GM12872 (cell line): ENCODE results near the gene GRIN1.

Source experiments
- CTCF ChIP-seq: IDR thresholded peaks from 3 replicates; pipeline ENCODE4 v1.5.1; 2011; ENCODE audit warnings: low read depth, mild to moderate bottlenecking, low read length, moderate library complexity; ENCODE audit not compliant: insufficient read depth

Gene GRIN1

GRCh38 chr9:137109250-137110146, 29.5 kb upstream of the GRIN1 start:
- no peak for TF ChIP-seq CTCF

GRCh38 chr9:137110147-137110910, 28.6 kb upstream of the GRIN1 start:
- TF ChIP-seq CTCF: no peak

- TF ChIP-seq CTCF: no peak
Measured at GRCh38 chr9:137110911-137111787, 27.8 kb upstream of the GRIN1 start.

- TF ChIP-seq CTCF: no peak
Measured at GRCh38 chr9:137111788-137112563, 27.0 kb upstream of the GRIN1 start.

- TF ChIP-seq CTCF: no peak
Measured at GRCh38 chr9:137112564-137113384, 26.2 kb upstream of the GRIN1 start.

GRCh38 chr9:137113385-137114159, 25.4 kb upstream of the GRIN1 start:
- no peak for TF ChIP-seq CTCF
